T-helper 2 cell treated with Interferon-gamma antibody and Interleukin-4, amounts not matched to agents 100 ng/mL and 5 ng/mL, for 36 hours (primary cell): ENCODE data around the gene TLR10. TPM values are rescaled to one million over a fixed set of nuclear protein-coding genes. Genes with fewer than 3 reads are reported as not detected.
"Not testable (repeated sequence)": the region's sequence is repeated elsewhere in the genome, so short reads cannot be mapped to it uniquely, and the experiment has no call there.

ENCODE experiments used
- intact Hi-C: fragments of 100-400 bp; cut with micrococcal nuclease; formaldehyde crosslinking; loops from one replicate; pipeline ENCODE4 v1.15.1; 2023
- total RNA-seq: library from RNA; stranded (reverse); gene quantifications from 2 replicates; pipeline ENCODE4 v1.2.3, GENCODE V29; 2022

TLR10 gene
- total RNA-seq, 1 donor from 2014 or later: 0.05 TPM

GRCh38 chr4:38802561-38803355 lies 20.0 kb upstream of the TLR10 start:
- intact Hi-C loops: no loop called here

GRCh38 chr4:38800961-38801450 lies 18.2 kb upstream of the TLR10 start:
- intact Hi-C loops: no loop called here

GRCh38 chr4:38800366-38800765 lies 17.6 kb upstream of the TLR10 start:
- intact Hi-C loops: no loop called here

- intact Hi-C loops: no loop called here
Measured at GRCh38 chr4:38795087-38795486, 12.3 kb upstream of the TLR10 start.

GRCh38 chr4:38794051-38794450 lies 11.3 kb upstream of the TLR10 start:
- intact Hi-C loops: no loop called here

- intact Hi-C loops: no loop called here
Measured at GRCh38 chr4:38791010-38791409, 8.2 kb upstream of the TLR10 start.

- intact Hi-C loops: no loop called here
Measured at GRCh38 chr4:38788317-38788716, 5.5 kb upstream of the TLR10 start.

- intact Hi-C loops: no loop called here
Measured at GRCh38 chr4:38787693-38788092, 4.9 kb upstream of the TLR10 start.

- intact Hi-C loops: no loop called here
Measured at GRCh38 chr4:38785901-38786402, 3.2 kb upstream of the TLR10 start.

GRCh38 chr4:38785041-38785790 lies 2.4 kb upstream of the TLR10 start:
- intact Hi-C loops: no loop called here

- intact Hi-C loops: no loop called here
Measured at GRCh38 chr4:38784141-38784540, 1.4 kb upstream of the TLR10 start.

- intact Hi-C loops: loop anchor here (1.0 kb wide), 1 partner anchor 24 kb away; no protein-coding TSS in a partner anchor
Measured at GRCh38 chr4:38783109-38783460, 295 bp upstream of the TLR10 start.

GRCh38 chr4:38781854-38782261 lies 932 bp downstream of the TLR10 start:
- intact Hi-C loops: no loop called here

- intact Hi-C loops: no loop called here
Measured at GRCh38 chr4:38780833-38781484, 1.8 kb downstream of the TLR10 start.

GRCh38 chr4:38779790-38780189 lies 3.0 kb downstream of the TLR10 start:
- intact Hi-C loops: no loop called here

- intact Hi-C loops: not testable (repeated sequence)
Measured at GRCh38 chr4:38777925-38778324, 4.9 kb downstream of the TLR10 start.

GRCh38 chr4:38775326-38775725 lies 7.5 kb downstream of the TLR10 start:
- intact Hi-C loops: no loop called here

- intact Hi-C loops: no loop called here
Measured at GRCh38 chr4:38774181-38774955, 8.4 kb downstream of the TLR10 start.

GRCh38 chr4:38770281-38770680 lies 12.5 kb downstream of the TLR10 start:
- intact Hi-C loops: not testable (repeated sequence)

GRCh38 chr4:38769857-38770256 lies 12.9 kb downstream of the TLR10 start:
- intact Hi-C loops: no loop called here

GRCh38 chr4:38769441-38769840 lies 13.3 kb downstream of the TLR10 start:
- intact Hi-C loops: no loop called here
